ENCODE data around the gene DIDO1.
A peak's percentile ranks its signal among the peaks of the same experiment; 100 is the strongest.

- TF ChIP-seq CTCF (IDR thresholded peaks at IDR 0.05; ENCODE audit: low read depth, low read length) (peak; percentile 55), EZH2phosphoT487 (IDR thresholded peaks at IDR 0.05; ENCODE audit: low read depth) (no peak)
These were observed 18.7 kb downstream of the DIDO1 start for GRCh38 chr20:62907384-62908317.
